ENCODE data around the gene FN3KRP. TPM values are rescaled to one million over a fixed set of nuclear protein-coding genes. Genes with fewer than 3 reads are reported as not detected.

Gene FN3KRP
- total RNA-seq, 4 donors from 2014 or later: 12.8 to 22.9 (median 18.2) TPM

DNA sequence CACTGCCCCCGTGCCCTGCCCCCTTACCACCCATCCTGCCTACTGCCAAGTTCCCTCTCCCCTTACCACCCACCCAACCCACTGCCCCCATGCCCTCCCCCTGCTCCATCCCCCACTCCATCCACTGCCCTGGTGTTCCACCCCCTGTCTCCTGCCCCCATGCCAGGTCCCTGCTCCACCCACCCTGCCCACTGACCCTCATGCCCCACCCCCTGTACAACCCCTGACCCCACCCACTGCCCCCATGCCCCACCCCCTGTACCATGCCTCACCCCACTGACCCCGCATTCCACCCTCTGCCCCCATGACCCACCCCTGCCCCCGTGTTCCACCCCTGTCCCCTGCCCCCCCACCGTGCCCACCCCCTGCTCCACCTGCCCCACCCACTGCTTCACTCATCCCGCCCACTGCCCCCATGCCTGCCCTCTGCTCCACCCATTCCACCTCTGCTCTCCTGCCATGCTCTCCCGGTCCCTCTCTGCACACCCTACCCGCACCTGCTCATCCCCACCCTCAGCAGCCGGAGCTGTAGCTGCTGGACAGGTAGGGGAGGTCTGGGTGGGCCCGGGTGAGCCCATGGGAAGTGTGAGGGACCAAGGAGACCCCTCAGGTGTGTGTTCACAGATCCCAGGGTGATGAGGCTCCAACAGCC is 7.4 kb upstream of the FN3KRP start:
- H3K27me3 ChIP-seq: no peaks in the 10 kb centered on the region
- no peaks in the 10 kb centered on the region for H3K36me3 ChIP-seq
- ATAC-seq: no peak
- H3K4me1 ChIP-seq: peaks cover 0 to 8% (median 0%) of the 10 kb centered on the region in 3 donors
- H3K27ac ChIP-seq: no peak overlapping the region
- H3K9me3 ChIP-seq: no peaks in the 10 kb centered on the region
- TF ChIP-seq POLR2A (IDR thresholded peaks at IDR 0.05) (no peak), EP300 (IDR thresholded peaks at IDR 0.05) (no peak), CTCF (IDR thresholded peaks at IDR 0.05) (no peak), POLR2AphosphoS5 (IDR thresholded peaks at IDR 0.05) (no peak)
- WGBS, 2 donors (ENCODE audit: low coverage in 1 of 2): no CpG with 5 or more reads among the region's 9 CpGs
- no peak overlapping the region for H3K4me3 ChIP-seq

DNA sequence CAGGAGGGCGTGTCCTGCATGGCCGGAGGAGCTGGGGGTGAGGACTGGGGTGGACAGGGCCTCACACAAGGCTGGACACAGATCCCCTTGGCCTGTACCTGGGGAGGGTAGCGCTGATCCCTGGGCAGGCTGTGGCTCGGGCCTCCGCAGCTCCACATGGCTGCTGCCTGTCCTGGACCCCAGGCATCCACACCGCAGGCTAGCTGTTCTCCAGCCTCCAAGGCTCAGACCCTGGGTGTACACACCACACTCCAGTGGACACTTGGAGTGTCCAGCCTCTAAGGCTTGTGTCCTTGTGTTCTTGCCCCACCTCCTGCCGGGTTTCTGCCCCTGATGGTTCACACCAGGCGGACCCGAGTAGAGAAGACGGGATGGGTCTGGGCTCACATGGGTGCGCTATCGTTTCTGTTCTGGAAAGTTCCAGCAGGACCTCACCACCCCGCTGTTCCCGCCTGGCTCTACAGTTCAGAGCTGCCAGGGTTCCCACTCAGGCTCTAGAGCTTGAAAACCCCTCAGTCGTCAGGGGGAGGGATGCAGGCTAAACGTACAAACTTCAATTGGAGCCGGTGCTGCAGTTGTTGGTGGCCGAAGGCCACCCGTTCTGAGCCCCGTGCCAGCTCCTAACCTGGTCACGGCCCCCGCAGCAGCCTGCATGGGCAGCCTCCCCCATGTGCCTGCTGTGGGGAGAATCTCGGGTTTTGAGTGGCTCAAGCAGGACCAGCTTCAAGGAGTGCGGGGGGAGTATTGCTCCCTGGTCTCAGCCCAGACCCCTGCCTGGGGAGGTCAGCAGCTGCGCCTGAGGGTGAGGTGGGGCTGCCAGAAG is 6.6 kb upstream of the FN3KRP start:
- no peak for TF ChIP-seq POLR2A (IDR thresholded peaks at IDR 0.05)
- no peak for TF ChIP-seq POLR2AphosphoS5 (IDR thresholded peaks at IDR 0.05)
- TF ChIP-seq EP300 (IDR thresholded peaks at IDR 0.05): no peak
- no peak for TF ChIP-seq CTCF (IDR thresholded peaks at IDR 0.05)
- ATAC-seq: no peak
- no peaks in the 10 kb centered on the region for H3K9me3 ChIP-seq
- no peaks in the 10 kb centered on the region for H3K36me3 ChIP-seq
- no peaks in the 10 kb centered on the region for H3K27me3 ChIP-seq
- no peak overlapping the region for H3K27ac ChIP-seq
- H3K4me1 ChIP-seq: peaks cover 0 to 8% (median 0%) of the 10 kb centered on the region in 3 donors
- WGBS, 2 donors (ENCODE audit: low coverage in 1 of 2): 92% methylated on average over 2 of the region's 25 CpGs; no CpG with 5 or more reads in 1 of the 2 donors
- H3K4me3 ChIP-seq: no peak overlapping the region

DNA sequence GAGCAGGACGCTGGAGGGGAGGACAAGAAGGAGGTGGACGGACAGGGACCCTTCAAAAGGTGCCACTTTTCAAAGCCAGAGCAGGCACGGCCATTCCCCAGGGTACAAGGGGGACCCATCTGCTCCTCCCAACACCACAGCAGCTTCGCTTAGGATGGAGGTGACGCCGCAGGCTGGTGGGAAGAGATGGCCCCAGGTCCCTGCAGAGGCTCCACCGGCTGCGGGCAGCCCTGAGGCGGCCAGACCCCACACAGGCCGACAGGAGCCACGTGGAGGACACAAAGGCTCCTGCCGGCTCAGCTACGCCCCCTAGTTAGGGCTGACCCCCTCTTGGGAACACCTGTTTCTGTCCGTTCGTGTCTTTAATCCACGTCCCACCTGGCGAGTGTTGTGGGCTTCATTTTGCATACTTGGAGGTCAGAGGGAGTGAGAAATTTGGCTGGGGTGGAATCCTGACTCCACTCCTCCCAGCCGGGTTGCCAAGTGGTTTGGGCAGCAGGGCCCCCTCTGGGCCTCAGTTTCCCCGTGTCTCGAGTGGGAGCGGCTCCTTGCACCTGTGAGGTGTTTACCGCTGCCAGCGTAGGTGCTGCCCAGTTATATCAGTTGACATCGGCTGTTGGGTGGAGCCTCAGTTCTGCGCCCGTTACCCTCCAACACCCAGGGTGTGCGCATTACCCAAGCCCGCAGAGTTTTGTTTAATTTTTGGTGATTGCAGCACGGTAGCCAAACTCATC is 5.8 kb upstream of the FN3KRP start:
- 85% methylated on average over 17 of the region's 29 CpGs; no CpG with 5 or more reads in 1 of the 2 donors for WGBS, 2 donors (ENCODE audit: low coverage in 1 of 2)
- ATAC-seq: no peak
- no peaks in the 10 kb centered on the region for H3K36me3 ChIP-seq
- H3K4me3 ChIP-seq: no peak overlapping the region
- H3K9me3 ChIP-seq: no peaks in the 10 kb centered on the region
- H3K4me1 ChIP-seq: peaks cover 0 to 9% (median 0%) of the 10 kb centered on the region in 3 donors
- no peak for TF ChIP-seq POLR2AphosphoS5 (IDR thresholded peaks at IDR 0.05)
- no peak for TF ChIP-seq POLR2A (IDR thresholded peaks at IDR 0.05)
- TF ChIP-seq CTCF (IDR thresholded peaks at IDR 0.05): no peak
- no peak for TF ChIP-seq EP300 (IDR thresholded peaks at IDR 0.05)
- no peak overlapping the region for H3K27ac ChIP-seq
- no peaks in the 10 kb centered on the region for H3K27me3 ChIP-seq

GRCh38 chr17:82713071-82713723 is 3.3 kb upstream of the FN3KRP start:
- no peak for TF ChIP-seq CTCF (IDR thresholded peaks at IDR 0.05)
- no peak for TF ChIP-seq POLR2AphosphoS5 (IDR thresholded peaks at IDR 0.05)
- TF ChIP-seq EP300 (IDR thresholded peaks at IDR 0.05): no peak
- no peak for TF ChIP-seq POLR2A (IDR thresholded peaks at IDR 0.05)
- no peak for ATAC-seq
- Histone ChIP-seq H3K4me1 (peaks cover 0 to 20% (median 13%) of the 10 kb centered on the region in 3 donors), H3K36me3 (no peaks in the 10 kb centered on the region), H3K27ac (no peak overlapping the region), H3K9me3 (no peaks in the 10 kb centered on the region), H3K27me3 (no peaks in the 10 kb centered on the region), H3K4me3 (no peak overlapping the region)
- 60% methylated on average over 2 of the region's 35 CpGs; no CpG with 5 or more reads in 1 of the 2 donors for WGBS, 2 donors (ENCODE audit: low coverage in 1 of 2)

All from gastroesophageal sphincter (tissue), 4 donors.